Upper lobe of left lung (tissue), 6 donors: ENCODE measurements around the gene KAZN. TPM values are rescaled to one million over a fixed set of nuclear protein-coding genes. Genes with fewer than 3 reads are reported as not detected.

Experiments used
- ATAC-seq, 2 donors: fragments of 200-7000 bp; cut with Tn5 transposase; one replicate each; pipeline ENCODE4 v1.9.1; 2022; ENCODE audit warnings: mild to moderate bottlenecking in 2 of 2, moderate library complexity in 2 of 2; ENCODE audit not compliant: low FRiP score in 2 of 2
- DNase-seq, 2 donors: peaks; one replicate each; pipeline ENCODE4 v3.0.0-alpha.2; 2019 to 2020
- H3K27ac ChIP-seq, 4 donors: fragments of 200-600 bp; sonication (generic); one replicate each; pipeline ENCODE4 v1.5.1; 2016 to 2019
- H3K27me3 ChIP-seq, 4 donors: fragments of 200-600 bp; sonication (generic); one replicate each; pipeline ENCODE4 v1.5.1; 2017 to 2019
- H3K36me3 ChIP-seq, 4 donors: fragments of 200-600 bp; sonication (generic); one replicate each; pipeline ENCODE4 v1.5.1; 2016 to 2019
- H3K4me1 ChIP-seq, 4 donors: fragments of 200-600 bp; sonication (generic); one replicate each; pipeline ENCODE4 v1.5.1; 2018 to 2019
- H3K4me3 ChIP-seq, 4 donors: fragments of 200-600 bp; sonication (generic); one replicate each; pipeline ENCODE4 v1.5.1; 2017 to 2019; ENCODE audit warnings: mild to moderate bottlenecking in 2 of 4, moderate library complexity in 1 of 4
- H3K9me3 ChIP-seq, 4 donors: fragments of 200-600 bp; sonication (generic); one replicate each; pipeline ENCODE4 v1.5.1; 2018 to 2019
- EP300 ChIP-seq, 4 donors: sonication (generic); formaldehyde crosslinking; IDR thresholded peaks; one replicate each; pipeline ENCODE4 v1.5.1; 2017; ENCODE audit warnings: antibody characterized with exemption in 4 of 4, control low read depth in 2 of 4
- POLR2A ChIP-seq, 4 donors: fragments of 450-650 bp; IDR thresholded peaks; one replicate each; pipeline ENCODE4 v1.5.1; 2016 to 2017; ENCODE audit warnings: antibody characterized with exemption in 4 of 4, mild to moderate bottlenecking in 2 of 4
- POLR2AphosphoS5 ChIP-seq, 2 donors: sonication (generic); formaldehyde crosslinking; IDR thresholded peaks; one replicate each; pipeline ENCODE4 v1.5.1; 2017; ENCODE audit warnings: antibody characterized with exemption in 2 of 2
- WGBS, 2 donors: methylation state at CpG; one replicate each; pipeline ENCODE4 v1.1.5; 2017 to 2018; 5-methylcytosine and 5-hydroxymethylcytosine counted together
- total RNA-seq, 6 donors: library from RNA; depleted of rRNA in 4 of 6; stranded (reverse); fragments of >200 nt in 4 of 6; gene quantifications; one replicate each; pipeline versions ENCODE4 v1.1.0 to v1.2.1, GENCODE V29; 2016 to 2021
- TF ChIP-seq, protein P1 (sequence below), 6 experiments: fragments of 450-650 bp in 4 of 6; fragments of 200-600 bp in 2 of 6; sonication (generic) in 2 of 6; IDR thresholded peaks; one replicate each; pipeline ENCODE4 v1.5.1; 2016 to 2019; ENCODE audit warnings: antibody characterized with exemption in 6 of 6
- donor health status: DM: no; HTN: no; CAD: no; lungs with moderate emphysema.
- donor health status: DM: no; HTN: yes; CAD: no; lungs with severe emphysema.

KAZN gene
- total RNA-seq, 6 donors from 2014 or later, result 11.5 to 30.0 (median 17.6) TPM

DNA sequence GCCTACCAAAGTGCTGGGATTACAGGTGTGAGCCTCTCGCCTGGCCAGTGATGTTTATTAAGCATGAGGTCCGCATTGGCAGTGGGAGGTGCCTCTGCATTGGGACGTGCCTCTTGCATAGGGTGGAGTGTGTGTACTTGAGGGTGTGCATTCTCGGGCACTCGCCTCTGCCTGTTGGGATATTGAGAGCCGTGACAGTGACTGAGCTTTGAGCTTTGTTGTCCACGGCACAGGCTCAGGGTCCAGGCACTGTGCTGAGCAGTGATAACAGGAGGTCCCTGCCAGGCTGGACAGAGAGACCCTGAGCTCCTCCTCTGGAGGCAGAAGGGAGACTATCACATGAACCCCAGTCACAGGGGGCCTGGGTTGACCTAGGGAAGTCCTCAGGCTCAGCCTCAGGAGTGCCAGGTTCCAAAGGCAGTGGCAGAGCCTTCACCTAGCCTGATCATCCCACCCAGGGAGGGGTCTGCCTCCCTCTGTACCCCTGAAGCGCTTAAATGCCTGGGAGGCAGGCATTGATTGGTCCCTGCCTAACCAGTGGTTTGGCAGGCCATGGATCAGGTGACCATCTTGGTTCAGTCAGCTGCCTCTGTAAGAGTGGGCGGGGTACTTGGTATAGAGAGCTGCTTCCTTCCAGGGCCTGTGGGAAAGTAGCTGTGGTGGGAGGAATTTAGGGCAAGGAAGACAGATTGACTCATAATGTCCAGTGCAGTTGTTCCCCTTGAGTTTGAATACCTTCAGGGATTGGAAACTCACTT is 341.2 kb downstream of the KAZN start:
- 78 to 82% methylated on average over 9 of the region's 9 CpGs for WGBS, 2 donors
- TF ChIP-seq, protein P1, sequence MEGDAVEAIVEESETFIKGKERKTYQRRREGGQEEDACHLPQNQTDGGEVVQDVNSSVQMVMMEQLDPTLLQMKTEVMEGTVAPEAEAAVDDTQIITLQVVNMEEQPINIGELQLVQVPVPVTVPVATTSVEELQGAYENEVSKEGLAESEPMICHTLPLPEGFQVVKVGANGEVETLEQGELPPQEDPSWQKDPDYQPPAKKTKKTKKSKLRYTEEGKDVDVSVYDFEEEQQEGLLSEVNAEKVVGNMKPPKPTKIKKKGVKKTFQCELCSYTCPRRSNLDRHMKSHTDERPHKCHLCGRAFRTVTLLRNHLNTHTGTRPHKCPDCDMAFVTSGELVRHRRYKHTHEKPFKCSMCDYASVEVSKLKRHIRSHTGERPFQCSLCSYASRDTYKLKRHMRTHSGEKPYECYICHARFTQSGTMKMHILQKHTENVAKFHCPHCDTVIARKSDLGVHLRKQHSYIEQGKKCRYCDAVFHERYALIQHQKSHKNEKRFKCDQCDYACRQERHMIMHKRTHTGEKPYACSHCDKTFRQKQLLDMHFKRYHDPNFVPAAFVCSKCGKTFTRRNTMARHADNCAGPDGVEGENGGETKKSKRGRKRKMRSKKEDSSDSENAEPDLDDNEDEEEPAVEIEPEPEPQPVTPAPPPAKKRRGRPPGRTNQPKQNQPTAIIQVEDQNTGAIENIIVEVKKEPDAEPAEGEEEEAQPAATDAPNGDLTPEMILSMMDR (IDR thresholded peaks at IDR 0.05), result no peak
- TF ChIP-seq POLR2AphosphoS5 (IDR thresholded peaks at IDR 0.05) (no peak), POLR2A (IDR thresholded peaks at IDR 0.05) (no peak), EP300 (IDR thresholded peaks at IDR 0.05) (no peak)
- no peak for DNase-seq
- Histone ChIP-seq H3K4me1 (peaks cover 14 to 30% (median 23%) of the 10 kb centered on the region in 4 donors), H3K27ac (peak overlapping the region in 3 of 4 donors; percentile 58 to 72 (median 58)), H3K9me3 (no peaks in the 10 kb centered on the region), H3K27me3 (no peaks in the 10 kb centered on the region), H3K4me3 (no peak overlapping the region), H3K36me3 (no peaks in the 10 kb centered on the region)
- ATAC-seq, result peak in 1 of 2 donors; percentile 59

DNA sequence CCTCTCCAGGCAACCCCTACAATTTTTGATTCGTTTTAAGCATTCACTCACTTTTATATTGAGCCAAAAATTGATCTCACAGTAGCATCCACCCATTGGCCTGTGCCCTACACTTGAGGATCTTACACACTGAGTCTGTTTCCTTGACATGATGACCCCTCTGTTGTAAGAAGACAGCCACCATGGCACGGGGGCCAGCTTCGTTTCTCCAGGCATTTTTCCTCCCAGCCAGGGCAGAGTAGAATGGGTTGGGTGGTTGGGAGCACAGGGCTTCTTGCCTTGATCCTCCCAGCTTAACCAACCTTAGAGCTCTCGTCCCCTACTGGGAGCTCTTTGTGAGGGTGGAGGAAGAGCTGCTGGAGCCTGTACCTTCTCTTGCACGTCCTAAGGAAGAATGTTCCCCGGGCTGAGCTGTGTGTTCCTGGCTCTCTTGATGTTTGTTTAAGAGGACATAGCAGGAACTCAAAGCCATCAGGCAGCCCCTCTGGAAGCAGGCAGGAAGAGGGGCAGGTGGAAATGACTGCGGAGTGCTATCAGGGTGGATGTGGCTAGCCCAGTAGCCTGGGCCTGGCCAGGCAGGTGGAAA is 341.9 kb downstream of the KAZN start:
- TF ChIP-seq EP300 (IDR thresholded peaks at IDR 0.05) (no peak), POLR2A (IDR thresholded peaks at IDR 0.05) (no peak), POLR2AphosphoS5 (IDR thresholded peaks at IDR 0.05) (no peak)
- TF ChIP-seq, protein P1 (IDR thresholded peaks at IDR 0.05), result no peak
- H3K27ac ChIP-seq, result peak overlapping the region in 3 of 4 donors; percentile 58 to 72 (median 58)
- H3K4me3 ChIP-seq, result no peak overlapping the region
- 58 to 62% methylated on average over 6 to 7 of the region's 7 CpGs for WGBS, 2 donors
- H3K36me3 ChIP-seq, result no peaks in the 10 kb centered on the region
- H3K9me3 ChIP-seq, result no peaks in the 10 kb centered on the region
- no peaks in the 10 kb centered on the region for H3K27me3 ChIP-seq
- DNase-seq, result no peak
- peaks cover 21 to 32% (median 29%) of the 10 kb centered on the region in 4 donors for H3K4me1 ChIP-seq
- ATAC-seq, result no peak

DNA sequence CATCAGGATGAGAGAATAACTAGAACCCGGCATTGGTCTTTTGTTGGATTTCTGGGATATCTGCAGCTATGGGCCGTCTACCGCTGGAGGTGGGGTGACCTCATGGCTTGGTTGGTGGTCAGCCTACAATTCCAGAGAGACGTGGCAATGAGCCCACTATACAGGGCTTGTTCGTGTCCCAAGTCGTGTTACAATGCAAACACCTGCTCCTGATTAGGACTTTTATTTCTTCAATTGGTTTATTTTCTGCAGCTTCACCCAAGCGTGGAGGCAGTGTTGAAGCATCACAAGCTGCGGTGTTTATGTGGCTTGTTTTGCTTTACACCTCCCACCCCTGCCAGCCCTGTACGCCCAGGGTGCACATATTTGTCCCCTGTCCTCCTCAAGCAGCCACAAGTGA is 343.4 kb downstream of the KAZN start:
- Histone ChIP-seq H3K36me3 (no peaks in the 10 kb centered on the region), H3K9me3 (no peaks in the 10 kb centered on the region), H3K27me3 (no peaks in the 10 kb centered on the region), H3K27ac (peak overlapping the region in 1 of 4 donors; percentile 89), H3K4me3 (no peak overlapping the region), H3K4me1 (peaks cover 26 to 46% (median 33%) of the 10 kb centered on the region in 4 donors)
- TF ChIP-seq, protein P1 (IDR thresholded peaks at IDR 0.05), result no peak
- no peak for TF ChIP-seq POLR2A (IDR thresholded peaks at IDR 0.05)
- TF ChIP-seq POLR2AphosphoS5 (IDR thresholded peaks at IDR 0.05), result no peak
- TF ChIP-seq EP300 (IDR thresholded peaks at IDR 0.05), result no peak
- WGBS, 2 donors, result 76 to 91% methylated on average over 9 of the region's 9 CpGs
- ATAC-seq (no peak), DNase-seq (no peak)

DNA sequence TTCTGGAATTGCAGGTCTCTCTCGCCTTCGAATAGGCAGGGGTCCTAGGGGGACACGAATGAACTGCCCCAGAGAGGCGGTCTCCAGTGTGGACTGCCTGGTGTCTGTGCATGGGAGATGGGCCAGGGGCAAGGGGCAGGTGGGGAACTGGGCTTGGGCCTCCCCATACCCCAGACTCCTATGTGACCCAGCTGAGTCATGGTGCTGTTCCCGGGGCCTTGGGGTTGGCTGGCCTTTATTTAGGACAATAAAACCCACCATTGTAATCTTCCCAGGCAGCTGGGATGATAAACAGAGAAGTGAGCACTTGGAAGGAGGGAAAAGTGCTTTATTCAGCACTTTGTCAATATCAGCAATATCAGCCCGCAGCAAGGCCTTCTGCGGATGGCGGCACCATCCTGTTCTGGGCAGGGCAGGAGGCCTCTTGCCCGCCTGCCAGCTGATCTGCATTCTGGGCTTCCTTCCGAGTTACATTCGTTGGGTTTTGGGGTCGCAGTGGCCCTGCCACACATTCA is 346.0 kb downstream of the KAZN start:
- H3K9me3 ChIP-seq, result no peaks in the 10 kb centered on the region
- no peaks in the 10 kb centered on the region for H3K36me3 ChIP-seq
- WGBS, 2 donors, result 53 to 66% methylated on average over 10 to 12 of the region's 12 CpGs
- H3K4me1 ChIP-seq, result peaks cover 30 to 50% (median 37%) of the 10 kb centered on the region in 4 donors
- H3K27ac ChIP-seq, result peak overlapping the region; percentile 83 to 89 (median 84)
- ATAC-seq (no peak), DNase-seq (no peak)
- no peak overlapping the region for H3K4me3 ChIP-seq
- H3K27me3 ChIP-seq, result no peaks in the 10 kb centered on the region
- no peak for TF ChIP-seq EP300 (IDR thresholded peaks at IDR 0.05)
- TF ChIP-seq POLR2A (IDR thresholded peaks at IDR 0.05), result no peak
- TF ChIP-seq, protein P1 (IDR thresholded peaks at IDR 0.05), result no peak
- no peak for TF ChIP-seq POLR2AphosphoS5 (IDR thresholded peaks at IDR 0.05)
